HG02973 (cell line): ENCODE measurements around the gene PPP1R13B.
"Not testable (repeated sequence)": the region's sequence is repeated elsewhere in the genome, so short reads cannot be mapped to it uniquely, and the experiment has no call there.

Experiments used
- ATAC-seq: cut with Tn5 transposase; IDR thresholded peaks from one replicate; pipeline ENCODE4 v1.9.1; 2021; ENCODE audit warnings: moderate library complexity; ENCODE audit not compliant: unreplicated experiment

The PPP1R13B gene

GRCh38 chr14:103861413-103862392 lies 14.3 kb upstream of the PPP1R13B start:
- ATAC-seq = no peak

DNA sequence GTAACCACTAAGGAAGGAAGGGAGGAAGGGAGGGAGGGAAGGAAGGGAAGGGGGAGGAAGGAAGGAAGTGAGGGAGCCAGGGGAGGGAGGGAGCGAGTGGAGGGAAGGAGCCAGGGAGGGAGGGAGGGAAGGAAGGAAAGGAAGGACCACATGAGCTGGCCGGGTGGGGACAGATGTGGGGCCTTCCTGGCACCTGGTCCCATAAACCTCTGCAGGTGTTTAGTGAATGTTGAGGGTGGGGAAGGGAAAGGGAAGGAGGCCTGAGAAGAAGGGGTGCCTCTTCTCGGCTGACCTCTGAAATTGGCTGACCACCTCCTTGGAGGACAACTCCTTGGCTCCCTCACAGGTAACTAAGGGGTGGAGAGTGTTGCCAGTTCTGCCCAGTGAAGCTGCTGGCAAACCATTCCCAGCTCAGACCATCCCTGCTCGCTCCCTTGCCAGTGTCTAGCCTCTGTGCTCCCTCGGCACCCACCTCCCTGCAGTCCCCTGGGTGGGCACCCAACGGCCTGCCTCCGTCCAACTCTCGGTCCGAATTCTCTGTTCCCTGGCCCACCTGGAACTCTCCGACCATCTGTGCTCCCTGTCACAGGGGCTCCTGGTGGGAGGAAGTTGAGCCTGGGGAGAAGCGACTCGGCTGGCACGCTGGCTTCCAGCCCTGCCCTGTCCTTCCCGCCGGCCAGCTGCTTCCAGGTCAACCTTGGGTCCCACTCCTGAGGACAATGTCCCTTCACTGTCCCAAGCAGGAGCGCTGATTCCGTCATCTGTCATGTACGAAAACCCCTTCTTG lies 12.2 kb upstream of the PPP1R13B start:
- no peak for ATAC-seq

DNA sequence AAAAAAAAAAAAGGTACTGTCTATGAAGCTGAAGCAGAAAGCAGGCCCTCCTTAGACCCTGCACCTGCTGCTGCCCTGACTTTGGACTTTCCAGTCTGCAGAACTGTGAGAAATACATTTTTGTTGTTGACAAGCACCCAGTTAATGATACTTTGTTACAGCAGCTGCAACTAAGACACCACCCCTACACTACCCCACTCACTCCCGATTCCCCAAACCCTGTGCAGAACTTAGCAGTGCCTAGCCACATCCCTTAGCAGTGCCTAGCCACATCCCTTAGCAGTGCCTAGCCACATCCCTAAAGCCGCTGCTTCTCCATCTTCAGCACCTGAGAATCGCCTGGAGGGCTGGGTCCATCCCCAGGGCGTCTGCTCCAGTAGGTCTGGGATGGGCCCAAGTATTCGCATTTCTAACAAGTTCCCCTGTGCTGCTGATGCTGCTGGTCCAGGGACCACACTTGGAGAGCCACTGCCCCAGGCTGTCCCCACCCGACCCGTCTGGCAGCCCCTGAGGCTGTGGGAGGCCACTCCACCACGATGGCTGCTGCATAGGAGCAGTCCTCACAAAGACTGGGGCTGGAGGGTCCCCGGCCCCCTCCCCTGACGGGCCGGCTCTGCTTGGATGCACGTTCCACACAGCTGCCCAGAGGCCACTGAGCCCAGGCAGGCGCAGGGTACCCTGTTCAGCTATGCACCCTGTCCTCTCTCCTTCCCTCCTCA lies 10.8 kb upstream of the PPP1R13B start:
- ATAC-seq = no peak

- no peak for ATAC-seq
These were observed 9.9 kb upstream of the PPP1R13B start for GRCh38 chr14:103857256-103857655.

DNA sequence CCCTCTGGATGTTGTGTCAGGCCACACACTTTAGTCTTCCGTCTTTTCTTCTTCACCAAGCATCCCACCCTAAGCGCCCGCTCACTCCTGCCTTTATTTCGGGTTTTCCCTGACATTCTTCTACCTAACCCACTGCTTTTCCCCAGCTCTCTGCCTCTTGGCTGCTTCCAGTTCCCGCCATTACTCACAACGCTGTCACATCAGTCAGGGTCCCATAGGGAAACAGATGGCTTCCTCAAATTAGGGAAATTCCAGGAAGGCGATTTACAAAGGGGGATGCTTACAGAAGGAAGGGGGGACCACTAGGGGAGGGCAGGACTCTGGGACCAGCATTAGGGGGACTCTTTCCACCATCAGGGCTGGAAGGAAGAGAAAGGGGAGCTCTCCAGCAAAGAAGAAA lies 9.2 kb upstream of the PPP1R13B start:
- no peak for ATAC-seq

DNA sequence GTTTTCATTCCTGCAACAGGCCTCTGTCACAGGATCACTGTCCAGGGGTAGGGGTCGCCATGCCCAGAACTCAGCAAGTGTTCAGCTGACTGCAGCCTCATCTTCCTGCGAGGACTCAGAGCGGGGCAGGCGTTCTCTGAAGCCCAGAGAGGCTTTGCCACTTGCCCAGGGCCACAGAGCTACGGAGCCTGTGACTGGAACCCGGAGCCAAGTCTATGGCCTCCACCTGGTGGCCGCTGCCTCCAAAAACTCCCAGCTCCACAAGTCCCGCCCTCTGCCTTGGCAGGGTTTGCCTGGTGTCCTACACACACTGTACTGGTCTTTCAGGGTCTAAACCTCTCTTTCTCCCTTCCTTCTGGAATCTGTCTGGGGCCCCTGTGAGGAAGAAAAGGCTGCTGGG lies 8.7 kb upstream of the PPP1R13B start:
- no peak for ATAC-seq

GRCh38 chr14:103855734-103856095 lies 8.3 kb upstream of the PPP1R13B start:
- no peak for ATAC-seq

DNA sequence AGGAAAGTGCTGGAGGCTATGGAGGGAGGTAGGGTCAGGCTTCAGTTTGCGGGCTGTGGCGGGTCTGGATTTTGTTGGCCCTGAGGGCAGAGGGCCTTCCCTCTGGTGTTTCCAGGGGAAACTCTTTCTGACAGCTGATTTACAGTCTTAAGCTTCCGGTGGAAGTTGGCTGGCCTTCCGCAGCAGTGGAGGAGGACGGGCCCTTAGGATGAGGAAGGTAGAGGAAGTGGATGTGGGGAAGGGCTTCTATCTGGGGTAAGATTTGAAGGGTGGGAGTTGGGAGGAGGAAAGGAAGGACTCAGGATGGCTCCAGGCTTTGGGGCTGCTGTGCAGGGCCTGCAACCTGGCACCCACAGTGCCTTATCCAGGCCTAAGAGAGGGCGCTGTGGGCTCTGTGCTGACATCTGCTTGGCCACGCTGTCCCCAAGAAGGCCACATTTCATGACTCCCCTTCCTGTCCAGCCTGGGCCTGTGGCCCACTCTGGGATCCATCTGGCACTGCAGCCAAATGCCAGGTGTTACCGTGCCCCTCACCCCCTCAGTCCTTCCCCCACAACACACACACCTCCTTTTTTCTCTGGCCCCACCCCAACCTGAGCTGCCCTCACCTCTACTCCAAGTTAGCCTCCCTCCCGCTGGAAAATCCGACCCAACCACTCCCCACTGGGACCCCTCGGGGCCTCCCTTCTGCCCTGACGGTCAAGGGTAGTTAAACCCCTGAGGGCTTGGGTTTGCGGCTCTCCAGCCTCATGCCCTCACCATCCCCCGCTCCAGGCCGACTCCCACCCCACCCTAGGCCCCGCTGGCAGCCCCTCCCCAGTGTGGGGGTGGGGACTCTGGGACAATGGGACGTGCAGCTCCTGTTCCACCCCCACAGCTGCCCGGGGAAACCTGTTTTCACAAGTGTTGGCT lies 7.7 kb upstream of the PPP1R13B start:
- ATAC-seq = no peak

DNA sequence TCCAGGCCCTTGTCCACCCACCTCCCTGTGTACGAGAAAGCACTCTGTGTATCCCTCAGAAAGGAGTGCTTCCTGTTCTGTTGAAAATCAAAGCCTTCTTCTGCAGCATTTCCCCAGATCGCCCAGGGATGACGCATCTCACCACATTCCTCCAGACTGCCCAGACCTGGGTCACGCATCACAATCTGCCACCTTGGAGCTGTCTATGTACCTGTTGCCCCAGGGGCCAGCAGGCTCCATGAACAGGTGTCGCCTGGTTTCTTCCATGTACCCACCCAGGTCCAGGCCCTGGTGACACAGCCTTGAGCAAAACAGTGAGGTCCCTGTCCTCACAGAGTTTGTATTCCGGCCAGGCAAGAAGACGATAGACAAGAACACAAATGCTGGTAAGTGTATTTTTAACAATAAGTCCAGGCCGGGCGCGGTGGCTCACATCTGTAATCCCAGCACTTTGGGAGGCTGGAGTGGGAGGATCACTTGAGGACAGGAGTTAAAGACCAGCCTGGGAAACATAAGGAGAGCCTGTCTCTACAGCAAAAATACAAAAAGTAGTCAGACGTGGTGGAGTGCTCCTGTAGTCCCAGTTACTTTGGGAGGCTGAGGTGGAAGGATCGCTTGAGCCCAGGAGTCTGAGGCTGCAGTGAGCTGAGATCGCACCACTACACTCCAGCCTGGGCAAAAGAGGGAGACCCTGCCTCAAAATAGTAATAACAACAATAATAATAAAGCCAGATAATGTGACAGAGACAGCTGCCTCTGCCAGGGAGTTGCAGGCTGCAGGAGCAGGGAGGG lies 6.8 kb upstream of the PPP1R13B start:
- ATAC-seq = no peak

GRCh38 chr14:103849151-103849886 lies 1.9 kb upstream of the PPP1R13B start:
- ATAC-seq = no peak

- no peak for ATAC-seq
These were observed 1.1 kb upstream of the PPP1R13B start for GRCh38 chr14:103848175-103849077.

GRCh38 chr14:103846543-103847450 lies 578 bp downstream of the PPP1R13B start:
- peak; percentile 25 for ATAC-seq

GRCh38 chr14:103846097-103846496 lies 1.3 kb downstream of the PPP1R13B start:
- no peak for ATAC-seq

DNA sequence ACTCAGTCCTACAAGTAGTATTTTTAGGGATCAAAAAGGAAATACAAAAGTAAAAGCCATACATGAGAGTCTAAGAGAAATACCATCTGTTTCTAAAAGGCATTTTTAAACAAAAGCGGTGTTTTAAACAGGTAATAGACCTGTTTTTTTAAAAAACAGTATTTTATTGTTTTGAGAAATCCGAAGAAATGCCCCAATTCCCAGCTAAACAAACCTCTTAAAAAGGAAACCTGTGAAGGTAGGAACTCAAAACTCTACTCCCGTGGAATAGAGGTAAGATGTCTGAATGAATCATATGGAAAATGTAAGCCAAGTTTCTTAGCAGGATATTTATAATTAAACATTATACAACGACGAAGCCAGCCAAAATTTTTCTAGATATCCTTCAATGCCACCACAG lies 2.0 kb downstream of the PPP1R13B start:
- ATAC-seq = no peak

DNA sequence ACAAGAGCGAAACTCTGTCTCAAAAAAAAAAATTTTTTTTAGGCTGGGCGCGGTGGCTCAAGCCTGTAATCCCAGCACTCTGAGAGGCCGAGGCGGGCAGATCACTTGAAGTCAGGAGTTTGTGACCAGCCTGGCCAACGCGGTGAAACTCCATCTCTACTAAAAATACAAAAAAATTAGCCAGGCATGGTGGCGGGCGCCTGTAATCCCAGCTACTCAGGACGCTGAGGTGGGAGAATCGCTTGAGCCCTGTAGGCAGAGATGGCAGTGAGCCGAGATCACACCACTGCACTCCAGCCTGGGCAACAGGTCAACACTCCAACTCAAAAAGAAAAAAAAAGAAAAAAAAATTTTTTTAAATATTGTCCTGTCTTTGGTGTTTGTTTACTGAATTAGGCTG lies 6.1 kb downstream of the PPP1R13B start:
- not testable (repeated sequence) for ATAC-seq

DNA sequence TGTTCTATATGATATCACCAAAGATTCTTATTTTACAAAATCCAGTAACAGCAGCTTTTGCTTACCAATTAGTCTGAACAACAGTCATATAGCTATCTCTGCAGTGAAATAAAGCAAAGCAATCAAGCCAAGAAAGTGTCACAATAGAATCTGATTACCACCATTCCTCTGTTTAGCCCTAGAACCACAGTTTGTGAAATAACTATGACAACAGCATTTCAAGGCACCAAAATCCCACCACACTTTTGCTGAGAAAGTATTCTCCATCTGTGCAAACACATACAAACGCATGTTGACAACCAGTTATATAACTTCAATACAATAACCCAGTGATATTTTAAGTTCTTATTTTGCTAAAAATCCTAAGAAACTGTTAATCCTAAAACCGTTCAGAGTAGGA lies 7.4 kb downstream of the PPP1R13B start:
- ATAC-seq = no peak

DNA sequence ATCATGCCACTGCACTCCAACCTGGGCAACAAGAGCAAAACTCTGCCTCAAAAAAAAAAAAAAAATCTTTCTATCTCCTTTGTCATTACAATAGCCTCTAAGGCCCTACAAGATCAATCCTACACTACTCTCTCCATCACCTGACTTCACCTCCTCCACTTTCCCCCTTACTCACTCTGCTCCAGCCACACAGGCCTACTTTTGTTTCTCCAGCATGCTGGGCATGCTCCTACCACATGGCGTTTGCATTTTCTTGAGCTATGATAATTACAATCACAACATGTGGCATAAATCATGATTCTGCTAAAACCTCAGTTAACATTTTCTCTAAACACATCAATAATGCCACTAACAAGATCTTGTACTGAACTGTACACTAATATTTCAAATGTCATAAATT lies 7.8 kb downstream of the PPP1R13B start:
- ATAC-seq = no peak
